Stomach (tissue), 4 donors: ENCODE data around the gene DOK6.

Source experiments
- CTCF ChIP-seq, 7 experiments: fragments of 450-650 bp in 4 of 7; fragments of 200-600 bp in 3 of 7; sonication (generic) in 3 of 7; IDR thresholded peaks; one replicate each; pipeline ENCODE4 v1.5.1; 2016 to 2019; ENCODE audit warnings: antibody characterized with exemption in 7 of 7, control low read depth in 2 of 7, mild to moderate bottlenecking in 1 of 7
- EP300 ChIP-seq: sonication (generic); formaldehyde crosslinking; IDR thresholded peaks from one replicate; pipeline ENCODE4 v1.6.1; 2017; ENCODE audit warnings: antibody characterized with exemption
- POLR2A ChIP-seq, 4 donors: fragments of 450-650 bp; IDR thresholded peaks; one replicate each; pipeline ENCODE4 v1.6.1; 2016; ENCODE audit warnings: antibody characterized with exemption in 4 of 4, control low read depth in 2 of 4, mild to moderate bottlenecking in 1 of 4, moderate library complexity in 1 of 4
- POLR2AphosphoS5 ChIP-seq, 3 donors: sonication (generic); formaldehyde crosslinking; IDR thresholded peaks; one replicate each; pipeline ENCODE4 v1.6.1; 2016; ENCODE audit warnings: antibody characterized with exemption in 3 of 3

- no peak for TF ChIP-seq CTCF (IDR thresholded peaks at IDR 0.05)
- no peak for TF ChIP-seq POLR2AphosphoS5 (IDR thresholded peaks at IDR 0.05)
- no peak for TF ChIP-seq EP300
- no peak for TF ChIP-seq POLR2A (IDR thresholded peaks at IDR 0.05)
These were observed 156.6 kb downstream of the DOK6 start for GRCh38 chr18:69557282-69557681.
